Measurements from ENCODE around the gene SFXN4. TPM values are rescaled to one million over a fixed set of nuclear protein-coding genes. Genes with fewer than 3 reads are reported as not detected.

The SFXN4 gene
- total and polyA plus RNA-seq, 9 of the 15 experiments (the other 6 are each of a cell fraction or from before 2014, with no cell fraction given), result 40.1 to 97.8 (median 54.5) TPM

GRCh38 chr10:119178372-119179119 is 13.0 kb upstream of the SFXN4 start, which contains the start of gene PRDX3 (continued):
- TF ChIP-seq KLF1 (tag; IDR thresholded peaks at IDR 0.05) (no peak), HMGN3 (IDR thresholded peaks at IDR 0.05; ENCODE audit: borderline replicate concordance, extremely low read depth, insufficient read length, low read depth, low read length) (no peak), ZNF408 (CRISPR knock-in tag; IDR thresholded peaks at IDR 0.05; ENCODE audit: low read depth) (no peak), U2AF1 (optimal IDR thresholded peaks at IDR 0.05; ENCODE audit: low read depth, low read length) (no peak), TOE1 (IDR thresholded peaks at IDR 0.05; ENCODE audit: borderline replicate concordance) (no peak), TOE1 (CRISPR knock-in tag; IDR thresholded peaks at IDR 0.05; ENCODE audit: borderline replicate concordance, low read depth) (no peak), RAD21 (CRISPR knock-in tag; conservative IDR thresholded peaks at IDR 0.05 in 1 of 2, IDR thresholded peaks at IDR 0.05 in 1 of 2) (no peak), ZNF707 (CRISPR knock-in tag; conservative IDR thresholded peaks at IDR 0.05) (no peak), ZKSCAN8 (CRISPR knock-in tag; IDR thresholded peaks at IDR 0.05) (no peak), PTRF (tag; IDR thresholded peaks at IDR 0.05) (no peak), ZNF449 (CRISPR knock-in tag; IDR thresholded peaks at IDR 0.05) (no peak), KDM5B (IDR thresholded peaks at IDR 0.05; ENCODE audit: insufficient replicate concordance, low read depth, low read length) (peak; percentile 68), ELF4 (CRISPR knock-in tag; IDR thresholded peaks at IDR 0.05) (no peak), SRSF9 (IDR thresholded peaks at IDR 0.05; ENCODE audit: borderline replicate concordance, low read depth, low read length) (no peak), SLC30A9 (CRISPR knock-in tag; IDR thresholded peaks at IDR 0.05) (no peak), MLLT1 (IDR thresholded peaks at IDR 0.05) (no peak), ZBTB43 (CRISPR knock-in tag; IDR thresholded peaks at IDR 0.05) (no peak), HMG20A (CRISPR knock-in tag; conservative IDR thresholded peaks at IDR 0.05) (no peak), PREB (CRISPR knock-in tag; IDR thresholded peaks at IDR 0.05) (no peak), ZNF146 (CRISPR knock-in tag; IDR thresholded peaks at IDR 0.05; ENCODE audit: unreplicated experiment) (no peak)
